Pancreas (tissue), 10 donors: ENCODE measurements around the gene RAD9A. TPM values are rescaled to one million over a fixed set of nuclear protein-coding genes. Genes with fewer than 3 reads are reported as not detected.

ENCODE experiments used
- ATAC-seq, 4 donors: fragments of 200-7000 bp; cut with Tn5 transposase; one replicate each; pipeline versions ENCODE4 v1.8.0 to v1.9.1; 2020; ENCODE audit warnings: mild to moderate bottlenecking in 4 of 4, moderate library complexity in 4 of 4
- DNase-seq, 6 donors: peaks; one replicate each; pipeline ENCODE4 v3.0.0-alpha.2; 2020
- FAIRE-seq: peaks from 2 replicates; lab custom pipeline; 2012; peaks lifted over from hg19 to GRCh38; lab: Jason Lieb, UNC
- H3K27ac ChIP-seq, 4 donors: fragments of 200-600 bp; sonication (generic); 1 replicate in 3 of 4; 2 replicates in 1 of 4; pipeline versions ENCODE4 v1.5.0 to v1.8.0; 2020
- H3K27me3 ChIP-seq, 4 donors: fragments of 200-600 bp; one replicate each; pipeline ENCODE4 v1.8.0; 2021
- H3K36me3 ChIP-seq, 3 donors: fragments of 200-600 bp; sonication (generic) in 1 of 3; one replicate each; pipeline versions ENCODE4 v1.5.0 to v1.8.0; 2020 to 2021
- H3K4me1 ChIP-seq, 3 donors: fragments of 200-600 bp; one replicate each; pipeline ENCODE4 v1.8.0; 2021
- H3K4me3 ChIP-seq, 4 donors: fragments of 200-600 bp; sonication (generic) in 2 of 4; one replicate each; pipeline versions ENCODE4 v1.5.0 to v1.8.0; 2020 to 2021
- H3K9me3 ChIP-seq, 4 donors: fragments of 200-600 bp; one replicate each; pipeline ENCODE4 v1.8.0; 2021
- WGBS, 2 donors: extraction: QIAGEN DNeasy Blood & Tissue Kit; methylation state at CpG; one replicate each; pipeline ENCODE4 v1.1.7; 2013; 5-methylcytosine and 5-hydroxymethylcytosine counted together
- intact Hi-C, 3 donors: fragments of 100-400 bp; cut with DNase I; formaldehyde crosslinking; loops; one replicate each; pipeline versions ENCODE4 v1.11.1 to v1.14.2; 2022
- polyA plus RNA-seq, 2 donors: library from polyadenylated mRNA; stranded (reverse); fragments of 200-250 nt; gene quantifications; one replicate each; pipeline ENCODE4 v1.2.3, GENCODE V29; 2013
- total RNA-seq, 6 donors: library from RNA; stranded (reverse); fragmentation: NEBNext Ultra II Directional in 4 of 6; extraction: Animal tissue kit (Norgen Biotek cat#: 25700) in 4 of 6; gene quantifications; one replicate each; pipeline versions ENCODE4 v1.2.1 to v1.2.4, GENCODE V29; 2021 to 2023
- TF ChIP-seq, protein P1 (sequence below), 4 donors: fragments of 200-600 bp; sonication (generic) in 3 of 4; IDR thresholded peaks; one replicate each; pipeline versions ENCODE4 v1.5.0 to v1.8.0; 2021; ENCODE audit warnings: antibody characterized with exemption in 4 of 4
- donor health status: healthy with polysubstance abuse.
- donor health status: DM: no; HTN: no; CAD: no; lungs with moderate emphysema.
- donor health status: DM: no; HTN: no; CAD: no.
- donor health status: control.
- donor health status: control.
- donor health status: Bipolar disorder and iron deficiency.
- donor health status: DM: yes; HTN: yes; CAD: no.
- donor health status: DM: no; HTN: no; CAD: no.
- donor health status: DM: no; HTN: no; CAD: no.
- donor health status: DM: yes; HTN: yes; CAD: no.

The RAD9A gene
- total and polyA plus RNA-seq, 8 donors: 9.4 to 45.2 (median 15.0) TPM

DNA sequence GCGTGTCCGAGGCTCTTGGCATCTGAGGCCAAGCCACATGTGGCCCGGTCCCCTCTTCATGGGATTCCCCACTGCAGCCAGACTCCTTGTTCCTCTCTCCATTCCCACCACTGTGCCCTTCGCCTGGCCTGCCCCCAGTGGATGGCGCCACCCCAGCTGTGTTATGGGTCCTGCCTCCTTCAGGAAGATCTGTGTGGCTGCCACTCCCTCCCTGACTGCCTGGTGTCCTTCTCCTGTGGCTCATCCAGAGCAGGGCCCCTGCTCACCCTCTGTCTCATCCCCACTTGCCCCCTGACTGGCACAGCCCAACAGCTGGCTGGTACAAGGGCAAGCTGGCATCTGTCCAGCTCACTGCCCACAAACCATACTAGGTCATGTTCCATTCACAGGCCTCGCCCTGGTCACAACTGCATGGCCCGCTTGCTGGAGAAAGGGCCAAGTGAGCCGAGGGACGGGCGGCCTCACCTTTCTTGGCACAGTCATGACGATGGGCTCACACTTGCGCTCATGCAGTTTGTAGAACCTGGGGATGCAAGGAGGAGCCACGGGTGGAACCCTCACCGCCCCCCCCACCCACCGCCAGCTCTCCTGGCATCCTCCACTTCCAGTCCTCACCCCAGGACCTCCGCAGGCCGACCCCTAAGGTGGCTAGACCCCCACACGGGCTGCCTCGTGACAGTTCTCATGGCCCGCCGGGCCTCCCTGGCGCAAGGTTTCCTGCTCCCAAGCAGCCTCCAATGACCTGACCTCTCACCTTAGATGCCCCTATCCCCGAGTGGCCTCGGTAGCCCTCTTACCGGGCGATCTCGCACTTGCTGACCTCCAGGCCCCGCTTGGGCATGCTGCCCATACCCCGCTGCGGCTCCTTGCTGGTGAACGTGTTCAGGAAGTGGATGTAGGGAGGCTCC is 47.8 kb downstream of the RAD9A start:
- H3K4me1 ChIP-seq: peaks cover 0 to 10% (median 5%) of the 10 kb centered on the region in 3 donors
- intact Hi-C loops: loop anchor here in 1 of 3 donors (10.0 kb wide), 1 partner anchor 55 kb away; no protein-coding TSS in a partner anchor
- H3K27ac ChIP-seq: no peak overlapping the region
- FAIRE-seq (no peak), ATAC-seq (no peak), DNase-seq (peak in 3 of 6 donors; percentile 53 to 76 (median 62))
- no peak overlapping the region for H3K4me3 ChIP-seq
- no peaks in the 10 kb centered on the region for H3K9me3 ChIP-seq
- no peaks in the 10 kb centered on the region for H3K27me3 ChIP-seq
- TF ChIP-seq, protein P1, sequence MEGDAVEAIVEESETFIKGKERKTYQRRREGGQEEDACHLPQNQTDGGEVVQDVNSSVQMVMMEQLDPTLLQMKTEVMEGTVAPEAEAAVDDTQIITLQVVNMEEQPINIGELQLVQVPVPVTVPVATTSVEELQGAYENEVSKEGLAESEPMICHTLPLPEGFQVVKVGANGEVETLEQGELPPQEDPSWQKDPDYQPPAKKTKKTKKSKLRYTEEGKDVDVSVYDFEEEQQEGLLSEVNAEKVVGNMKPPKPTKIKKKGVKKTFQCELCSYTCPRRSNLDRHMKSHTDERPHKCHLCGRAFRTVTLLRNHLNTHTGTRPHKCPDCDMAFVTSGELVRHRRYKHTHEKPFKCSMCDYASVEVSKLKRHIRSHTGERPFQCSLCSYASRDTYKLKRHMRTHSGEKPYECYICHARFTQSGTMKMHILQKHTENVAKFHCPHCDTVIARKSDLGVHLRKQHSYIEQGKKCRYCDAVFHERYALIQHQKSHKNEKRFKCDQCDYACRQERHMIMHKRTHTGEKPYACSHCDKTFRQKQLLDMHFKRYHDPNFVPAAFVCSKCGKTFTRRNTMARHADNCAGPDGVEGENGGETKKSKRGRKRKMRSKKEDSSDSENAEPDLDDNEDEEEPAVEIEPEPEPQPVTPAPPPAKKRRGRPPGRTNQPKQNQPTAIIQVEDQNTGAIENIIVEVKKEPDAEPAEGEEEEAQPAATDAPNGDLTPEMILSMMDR (IDR thresholded peaks at IDR 0.05): no peak
- WGBS, 2 donors: 81 to 84% methylated on average over 31 of the region's 31 CpGs
- H3K36me3 ChIP-seq: peaks cover 0 to 2% (median 0%) of the 10 kb centered on the region in 3 donors

DNA sequence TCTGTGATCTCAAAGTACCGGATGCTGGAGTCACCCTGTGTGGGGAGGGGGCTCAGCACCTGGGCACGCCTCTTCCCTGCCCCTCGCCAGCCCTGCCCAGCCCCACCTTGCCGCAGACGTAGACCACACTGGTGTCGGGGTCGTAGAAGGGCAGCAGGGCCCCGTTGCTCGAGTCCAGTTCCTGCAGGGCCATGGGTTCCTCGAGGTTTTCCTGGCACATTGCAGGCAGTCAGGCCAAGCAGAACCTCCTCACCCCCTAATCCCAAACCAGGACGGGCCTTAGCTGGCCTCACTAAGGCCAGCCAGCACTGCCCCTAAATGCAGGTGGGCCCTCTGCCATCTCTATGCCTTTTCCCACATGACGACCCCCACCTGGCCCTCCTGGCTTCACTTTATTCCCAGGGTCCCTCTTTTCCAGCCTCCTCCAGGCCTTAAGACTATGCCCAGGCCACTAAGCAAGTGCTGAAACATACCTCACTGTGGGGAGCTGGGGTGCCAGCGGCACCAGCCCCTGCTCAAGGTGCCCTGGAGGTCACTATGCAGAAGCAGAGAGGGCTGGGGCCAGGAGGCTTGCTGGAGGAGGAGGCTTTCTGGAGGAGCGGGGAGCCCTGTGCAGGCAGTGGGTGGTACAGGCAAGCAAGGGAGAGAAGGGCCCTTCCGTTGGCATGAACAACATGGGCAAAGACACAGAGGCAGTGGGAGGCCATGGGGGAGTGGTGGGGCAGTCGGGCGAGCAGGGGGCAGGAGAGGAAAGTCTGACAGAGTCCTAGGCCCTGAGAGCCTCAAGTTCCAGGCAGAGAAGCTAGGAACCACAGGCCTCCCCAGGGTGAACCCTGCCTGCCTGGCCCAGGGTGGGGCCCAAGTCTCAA is 48.7 kb downstream of the RAD9A start:
- ATAC-seq: no peak
- no peak overlapping the region for H3K4me3 ChIP-seq
- 86 to 94% methylated on average over 15 to 17 of the region's 17 CpGs for WGBS, 2 donors
- peaks cover 0 to 10% (median 5%) of the 10 kb centered on the region in 3 donors for H3K4me1 ChIP-seq
- no peak overlapping the region for H3K27ac ChIP-seq
- no peaks in the 10 kb centered on the region for H3K27me3 ChIP-seq
- H3K9me3 ChIP-seq: no peaks in the 10 kb centered on the region
- no peak for FAIRE-seq
- H3K36me3 ChIP-seq: no peaks in the 10 kb centered on the region
- intact Hi-C loops: no loop called here
- TF ChIP-seq, protein P1 (IDR thresholded peaks at IDR 0.05): no peak
- DNase-seq: peak in 2 of 6 donors; percentile 43 to 77

DNA sequence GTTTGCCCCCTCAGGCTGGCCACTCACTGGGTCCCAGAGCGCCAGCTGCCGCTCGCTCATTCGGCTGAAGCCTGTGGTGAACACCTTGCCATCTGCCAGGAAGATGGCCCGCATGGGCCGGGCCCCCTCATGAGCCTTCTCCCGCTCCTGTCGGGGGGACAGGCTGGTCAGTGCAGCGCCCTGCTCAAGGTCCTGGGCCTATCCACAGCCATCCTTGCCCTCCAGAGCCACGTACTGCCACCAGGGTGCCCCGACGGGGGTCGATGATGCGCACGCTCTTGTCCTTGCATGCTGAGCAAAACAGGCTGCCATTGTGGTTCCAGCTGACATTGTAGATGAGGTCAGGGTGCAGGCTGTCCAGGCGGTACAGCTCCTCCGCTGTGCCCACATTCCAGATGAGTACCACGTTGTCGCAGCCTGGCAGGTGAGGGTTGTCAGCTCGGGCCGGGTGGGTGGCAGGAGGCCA is 49.3 kb downstream of the RAD9A start:
- Histone ChIP-seq H3K27ac (no peak overlapping the region), H3K36me3 (no peaks in the 10 kb centered on the region), H3K27me3 (no peaks in the 10 kb centered on the region), H3K9me3 (no peaks in the 10 kb centered on the region), H3K4me1 (peaks cover 0 to 10% (median 5%) of the 10 kb centered on the region in 3 donors), H3K4me3 (no peak overlapping the region)
- FAIRE-seq (no peak), DNase-seq (peak in 1 of 6 donors; percentile 60), ATAC-seq (no peak)
- TF ChIP-seq, protein P1 (IDR thresholded peaks at IDR 0.05): no peak
- intact Hi-C loops: no loop called here
- 91% methylated on average over 21 of the region's 21 CpGs for WGBS, 2 donors

DNA sequence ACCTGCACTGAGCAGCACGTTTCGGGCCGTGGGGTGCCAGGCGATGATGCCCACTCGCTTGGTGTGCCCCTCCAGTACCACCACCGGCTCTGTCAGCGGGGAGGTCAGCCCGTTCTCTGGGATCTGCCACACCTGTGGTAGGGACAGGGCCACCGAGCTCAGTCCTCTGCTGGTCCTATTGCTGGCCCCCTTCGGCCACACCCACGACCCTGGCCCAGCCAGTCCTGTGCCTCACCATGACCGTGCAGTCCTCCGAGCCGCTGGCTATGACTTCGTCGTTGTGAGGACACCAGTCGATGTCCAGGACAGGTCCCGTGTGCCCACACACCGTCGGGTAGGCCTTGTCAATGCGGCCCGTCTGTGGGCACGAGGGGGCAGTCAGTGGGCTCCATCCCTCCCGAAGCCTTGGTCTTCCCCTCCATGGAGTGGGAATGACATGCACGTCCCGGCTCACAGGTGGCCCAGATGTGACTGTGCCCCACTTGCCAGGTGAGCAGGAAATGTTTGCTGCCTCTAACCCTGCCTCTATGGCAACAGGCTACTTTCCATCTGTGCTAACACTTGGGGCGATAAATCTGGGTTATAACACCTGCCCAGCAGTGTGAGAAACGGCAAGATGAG is 50.1 kb downstream of the RAD9A start:
- TF ChIP-seq, protein P1 (IDR thresholded peaks at IDR 0.05): no peak
- intact Hi-C loops: no loop called here
- ATAC-seq (no peak), DNase-seq (peak in 3 of 6 donors; percentile 42 to 79 (median 56)), FAIRE-seq (no peak)
- Histone ChIP-seq H3K9me3 (no peaks in the 10 kb centered on the region), H3K36me3 (no peaks in the 10 kb centered on the region), H3K27ac (no peak overlapping the region), H3K27me3 (no peaks in the 10 kb centered on the region), H3K4me3 (peak overlapping the region in 1 of 4 donors; percentile 91), H3K4me1 (peaks cover 0 to 10% (median 5%) of the 10 kb centered on the region in 3 donors)
- WGBS, 2 donors: 79 to 80% methylated on average over 28 of the region's 28 CpGs
